Measurements from ENCODE around the gene SLC9C2.
"Not testable (repeated sequence)": the region's sequence is repeated elsewhere in the genome, so short reads cannot be mapped to it uniquely, and the experiment has no call there.

The SLC9C2 gene, protein sequence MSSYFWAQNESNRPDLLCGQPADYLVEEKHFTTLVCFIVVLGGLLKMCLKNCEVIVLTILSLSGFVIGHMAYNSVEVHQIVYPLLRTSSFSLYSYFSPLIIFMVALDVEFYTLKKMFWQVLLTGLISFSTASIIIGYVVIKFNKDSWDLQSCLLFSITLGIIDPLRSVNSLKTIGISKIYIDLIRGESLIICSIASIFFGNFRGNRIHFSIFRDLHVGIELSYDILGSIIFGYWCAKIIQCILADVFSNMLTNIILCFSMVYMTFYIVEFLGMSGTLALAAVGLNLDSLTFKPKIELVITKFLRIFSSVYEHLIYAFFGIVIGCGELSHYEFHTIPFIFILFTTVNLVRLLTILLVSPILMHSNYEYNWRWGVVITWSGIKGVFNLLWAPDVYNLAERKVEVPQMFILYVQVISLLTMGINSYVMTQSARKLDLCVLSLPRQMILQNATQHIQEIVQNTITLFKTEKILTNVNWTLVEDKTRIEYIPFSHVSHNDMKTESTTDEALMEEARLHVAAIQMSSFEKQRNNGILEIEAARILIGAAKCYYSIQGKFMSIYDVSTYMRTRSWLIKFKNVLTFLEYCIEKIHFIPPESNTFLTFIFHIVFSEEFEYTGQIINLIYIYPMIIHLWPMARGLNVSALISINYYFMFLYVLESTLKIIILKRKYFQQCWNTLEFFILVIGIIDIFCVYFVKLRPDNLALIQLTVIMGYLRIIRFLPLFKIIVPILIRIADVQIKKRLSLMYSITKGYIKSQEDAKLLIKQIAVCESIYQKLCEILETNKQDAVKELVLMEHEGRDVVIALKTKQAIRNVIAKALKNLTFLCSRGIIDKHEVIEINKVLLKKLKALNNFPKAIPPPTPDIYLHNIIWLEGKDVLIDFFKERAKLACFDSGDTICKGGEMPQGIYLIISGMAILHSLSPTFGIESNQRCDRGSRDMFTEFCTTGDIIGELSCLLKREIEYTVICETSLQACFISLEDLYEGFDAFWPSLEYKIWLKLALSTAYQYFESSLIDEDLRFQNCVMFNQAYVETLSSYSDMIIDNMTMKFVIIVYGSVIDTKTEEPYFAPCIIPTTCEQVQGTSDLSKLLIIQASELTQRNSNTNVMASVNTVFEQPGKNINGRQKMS

DNA sequence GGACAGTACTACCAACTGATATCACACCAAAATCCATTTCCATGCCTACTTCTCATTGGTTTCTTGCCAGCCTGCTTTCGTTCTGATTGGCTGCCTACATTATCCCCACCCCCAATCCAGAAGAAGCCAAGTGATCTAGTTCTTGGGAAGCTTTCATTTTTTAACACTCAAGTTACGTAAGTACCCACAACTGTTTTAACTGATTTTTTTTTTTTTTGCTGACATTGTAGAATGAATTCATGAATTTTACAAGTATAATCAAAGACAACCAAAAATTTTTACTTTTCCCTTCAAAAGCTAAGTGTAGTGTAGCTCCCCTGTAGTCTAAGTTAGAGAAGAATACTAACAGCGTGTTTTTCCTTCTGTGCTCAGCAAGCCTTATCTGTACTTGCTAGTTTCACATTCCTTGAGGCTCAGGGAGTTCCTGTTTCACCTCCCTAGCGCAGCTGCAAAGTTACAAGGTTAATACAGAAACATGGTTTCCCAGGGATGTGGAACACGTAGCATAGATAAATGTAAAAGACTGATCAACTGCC lies at the start of gene SLC9C2:
Gene SLC9C2 (minus strand): TSS at position 17 of the 536 bp plus-strand sequence. CDS start 1,296 bp downstream, outside the sequence.
- Mint-ChIP-seq H3K27ac (no peak within 1 kb of the TSS), H3K36me3 (peaks cover 2% of the 10 kb centered on the region), H3K27me3 (peaks cover 2% of the 10 kb centered on the region), H3K4me1 (no peaks in the 10 kb centered on the region), H3K4me3 (no peak within 1 kb of the TSS), H3K9me3 (no peaks in the 10 kb centered on the region)

DNA sequence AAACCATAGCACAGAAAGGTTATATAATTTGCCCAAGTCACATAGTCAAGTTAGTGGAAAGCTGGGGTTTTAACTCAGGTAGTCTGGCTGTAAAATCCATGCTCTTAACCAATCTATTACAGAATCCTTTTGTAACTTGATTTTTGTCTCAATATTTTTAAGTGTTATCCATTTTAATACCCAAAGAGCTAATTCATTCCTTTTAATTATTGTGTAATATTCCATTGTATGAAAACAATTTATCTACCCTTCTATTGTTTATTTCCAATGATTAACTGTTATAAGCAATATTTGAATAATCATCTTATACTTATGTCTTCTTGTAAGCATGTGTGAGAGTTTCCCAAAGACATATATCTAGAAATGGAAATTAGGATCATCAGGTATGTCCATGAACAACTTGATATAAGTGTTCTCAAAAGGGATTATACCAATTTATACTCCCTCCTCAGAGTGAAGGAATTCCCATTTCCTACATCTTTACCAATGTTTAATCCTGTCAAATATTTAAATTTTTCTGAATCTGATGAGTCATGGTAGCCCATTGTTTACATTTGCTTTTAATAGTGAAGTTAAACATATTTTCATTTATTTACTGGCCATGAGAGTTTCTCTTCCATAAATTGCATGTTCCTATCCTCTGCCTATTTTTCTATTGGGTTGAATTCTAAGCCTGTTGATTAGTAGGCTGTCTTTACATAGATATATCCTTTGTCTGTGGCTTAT lies 46.2 kb upstream of the SLC9C2 start:
- Mint-ChIP-seq H3K9me3 (no peaks in the 10 kb centered on the region), H3K4me3 (no peak overlapping the region), H3K27ac (no peak overlapping the region)

DNA sequence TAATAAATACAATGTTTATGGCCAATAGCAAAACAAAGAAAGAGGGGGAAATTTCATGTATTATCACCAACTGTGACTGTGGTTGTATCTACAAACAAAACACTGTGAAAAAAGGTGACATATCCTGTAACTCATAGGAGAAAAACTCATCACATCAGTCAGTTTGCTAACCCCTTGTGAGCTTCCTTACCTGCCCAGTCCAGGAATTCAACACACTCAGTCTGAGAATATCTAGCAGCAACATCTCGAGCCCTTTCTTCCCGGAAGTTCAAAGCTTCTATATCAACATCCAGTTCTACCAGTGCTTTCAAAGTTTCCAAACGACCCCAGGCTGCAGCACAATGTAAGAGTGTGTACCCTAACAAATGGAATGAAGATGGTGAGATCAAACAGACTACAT lies 43.8 kb upstream of the SLC9C2 start:
- no peak overlapping the region for H3K4me3 Mint-ChIP-seq
- no peaks in the 10 kb centered on the region for H3K4me1 Mint-ChIP-seq
- H3K27me3 Mint-ChIP-seq: peaks cover 4% of the 10 kb centered on the region
- H3K36me3 Mint-ChIP-seq: no peaks in the 10 kb centered on the region
- H3K9me3 Mint-ChIP-seq: no peaks in the 10 kb centered on the region
- no peak overlapping the region for H3K27ac Mint-ChIP-seq

More for the DNA sequence above, 46.2 kb upstream of the SLC9C2 start:
- Mint-ChIP-seq H3K4me1 (no peaks in the 10 kb centered on the region), H3K27me3 (peaks cover 4% of the 10 kb centered on the region), H3K36me3 (no peaks in the 10 kb centered on the region)

DNA sequence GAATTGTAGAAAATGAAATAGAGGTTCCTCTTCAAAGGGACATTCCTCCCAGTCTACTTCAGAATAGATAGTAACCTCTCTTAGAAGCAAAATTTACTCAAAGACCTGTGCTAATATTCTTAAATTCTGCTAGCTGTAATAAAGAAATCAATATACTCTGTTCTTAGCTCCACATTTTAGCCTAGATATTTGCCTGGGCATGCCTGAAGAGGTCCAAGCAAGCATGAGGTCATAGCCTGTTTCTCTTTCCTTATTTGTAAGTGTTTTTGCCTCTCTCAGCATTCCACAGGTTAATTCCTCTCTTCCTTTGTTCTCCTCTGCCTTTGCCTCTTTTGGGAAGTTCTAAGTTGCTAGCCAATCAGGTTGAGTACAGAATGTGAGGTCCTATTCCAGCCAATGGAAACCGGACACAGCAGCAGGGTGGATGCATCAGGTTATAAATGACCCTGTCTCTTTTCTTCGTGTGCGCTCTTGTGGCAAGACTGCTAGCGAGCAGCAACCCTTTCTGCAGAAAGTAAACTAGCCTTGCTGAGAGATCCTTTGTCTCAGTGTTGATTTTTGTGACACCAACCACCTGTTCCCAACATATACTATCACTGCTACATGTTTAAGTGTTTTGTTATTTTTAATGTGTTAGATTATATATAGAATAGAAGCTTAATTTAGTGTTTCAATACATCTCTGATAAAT lies 39.7 kb upstream of the SLC9C2 start:
- H3K27me3 Mint-ChIP-seq, H3K36me3 Mint-ChIP-seq, H3K9me3 Mint-ChIP-seq, H3K27ac Mint-ChIP-seq, H3K4me3 Mint-ChIP-seq, H3K4me1 Mint-ChIP-seq: not testable (repeated sequence)

DNA sequence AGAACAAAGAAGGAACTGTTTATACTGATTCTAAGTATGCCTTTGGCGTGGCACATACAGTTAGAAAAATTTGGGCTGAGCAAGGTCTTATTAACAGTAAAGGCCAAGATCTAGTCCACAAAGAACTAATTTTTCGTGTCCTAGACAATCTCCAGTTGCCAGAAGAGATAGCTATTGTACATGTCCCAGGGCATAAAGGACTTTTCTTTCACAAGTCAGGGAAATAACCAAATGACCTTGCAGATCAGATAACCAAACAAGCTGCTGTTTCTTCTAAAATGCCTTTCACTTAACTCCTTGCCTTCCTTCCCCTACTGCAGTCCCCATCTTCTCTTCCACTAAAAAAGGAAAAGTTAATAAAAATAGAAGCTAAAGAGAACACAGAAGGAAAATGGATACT lies 36.2 kb upstream of the SLC9C2 start:
- Mint-ChIP-seq H3K4me1 (no peaks in the 10 kb centered on the region), H3K27ac (no peak overlapping the region), H3K4me3 (no peak overlapping the region), H3K27me3 (peaks cover 2% of the 10 kb centered on the region), H3K9me3 (no peaks in the 10 kb centered on the region), H3K36me3 (no peaks in the 10 kb centered on the region)

DNA sequence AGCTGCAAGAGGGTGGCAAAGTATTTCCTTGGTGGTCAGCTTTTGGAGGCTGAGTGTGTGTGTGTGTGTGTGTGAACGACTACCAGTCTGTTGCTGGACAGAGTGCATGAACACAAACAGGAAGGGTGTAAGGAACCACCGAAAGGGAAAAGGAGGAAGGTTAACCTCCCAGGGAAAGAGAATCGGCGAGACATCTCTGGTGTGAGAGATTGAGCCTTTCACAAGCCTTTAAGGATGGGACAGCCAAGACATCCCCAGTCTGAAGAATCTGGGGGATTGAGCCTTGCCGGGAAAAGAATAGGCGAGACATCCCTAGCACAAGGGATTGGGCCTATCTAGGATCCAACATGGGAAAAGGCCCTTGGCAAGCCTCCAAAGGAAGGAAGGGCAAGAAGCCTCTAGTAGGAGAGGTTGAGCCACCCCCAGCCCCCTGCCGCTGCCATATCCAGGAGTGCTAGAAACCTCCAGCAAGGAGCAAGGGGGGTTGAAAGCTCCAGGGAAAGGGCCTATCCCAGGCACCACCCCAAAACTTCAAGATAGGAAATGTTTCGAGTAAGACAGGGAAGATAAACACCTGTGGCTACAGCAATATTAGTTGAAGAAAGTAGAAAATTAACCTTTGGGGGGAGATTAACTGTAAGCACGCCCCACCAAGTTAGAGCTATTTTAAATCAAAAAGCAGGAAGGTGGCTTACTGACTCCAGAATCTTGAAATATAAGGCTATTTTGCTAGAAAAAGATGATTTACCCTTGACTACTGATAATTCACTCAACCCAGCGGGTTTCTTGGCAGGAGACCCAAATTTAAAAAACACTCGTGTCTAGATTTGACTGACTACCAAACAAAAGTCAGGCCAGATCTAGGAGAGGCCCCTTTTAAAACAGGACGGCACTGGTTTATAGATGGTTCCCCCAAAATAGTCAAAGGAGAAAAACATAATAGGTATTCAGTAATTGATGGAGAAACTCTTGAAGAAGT lies 35.5 kb upstream of the SLC9C2 start:
- H3K27me3 Mint-ChIP-seq: peaks cover 2% of the 10 kb centered on the region
- no peak overlapping the region for H3K4me3 Mint-ChIP-seq
- H3K27ac Mint-ChIP-seq: no peak overlapping the region
- H3K9me3 Mint-ChIP-seq: peaks cover 1% of the 10 kb centered on the region
- no peaks in the 10 kb centered on the region for H3K4me1 Mint-ChIP-seq
- no peaks in the 10 kb centered on the region for H3K36me3 Mint-ChIP-seq

DNA sequence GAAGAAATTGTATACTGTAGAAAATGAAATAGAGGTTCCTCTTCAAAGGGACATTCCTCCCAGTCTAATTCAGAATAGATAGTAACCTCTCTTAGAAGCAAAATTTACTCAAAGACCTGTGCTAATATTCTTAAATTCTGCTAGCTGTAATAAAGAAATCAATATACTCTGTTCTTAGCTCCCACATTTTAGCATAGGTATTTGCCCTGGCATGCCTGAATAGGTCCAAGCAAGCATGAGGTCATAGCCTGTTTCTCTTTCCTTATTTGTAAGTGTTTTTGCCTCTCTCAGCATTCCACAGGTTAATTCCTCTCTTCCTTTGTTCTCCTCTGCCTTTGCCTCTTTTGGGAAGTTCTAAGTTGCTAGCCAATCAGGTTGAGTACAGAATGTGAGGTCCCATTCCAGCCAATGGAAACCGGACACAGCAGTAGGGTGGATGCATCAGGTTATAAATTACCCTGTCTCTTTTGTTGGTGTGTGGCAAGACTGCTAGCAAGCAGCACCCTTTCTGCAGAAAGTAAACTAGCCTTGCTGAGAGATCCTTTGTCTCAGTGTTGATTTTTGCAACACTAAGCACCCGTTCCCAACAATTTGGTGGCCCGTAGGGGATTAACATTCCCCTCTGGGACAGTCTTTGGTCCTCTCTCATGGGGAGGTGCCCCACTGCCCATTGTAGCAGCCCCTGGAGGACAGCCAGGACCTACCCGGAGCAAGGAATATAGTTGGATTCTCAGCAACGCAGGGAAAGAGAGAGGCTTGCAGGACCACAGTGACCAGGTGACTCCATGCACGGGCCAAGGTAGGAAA lies 34.6 kb upstream of the SLC9C2 start:
- not testable (repeated sequence) for H3K27ac Mint-ChIP-seq, H3K9me3 Mint-ChIP-seq, H3K4me1 Mint-ChIP-seq, H3K4me3 Mint-ChIP-seq, H3K27me3 Mint-ChIP-seq, H3K36me3 Mint-ChIP-seq

DNA sequence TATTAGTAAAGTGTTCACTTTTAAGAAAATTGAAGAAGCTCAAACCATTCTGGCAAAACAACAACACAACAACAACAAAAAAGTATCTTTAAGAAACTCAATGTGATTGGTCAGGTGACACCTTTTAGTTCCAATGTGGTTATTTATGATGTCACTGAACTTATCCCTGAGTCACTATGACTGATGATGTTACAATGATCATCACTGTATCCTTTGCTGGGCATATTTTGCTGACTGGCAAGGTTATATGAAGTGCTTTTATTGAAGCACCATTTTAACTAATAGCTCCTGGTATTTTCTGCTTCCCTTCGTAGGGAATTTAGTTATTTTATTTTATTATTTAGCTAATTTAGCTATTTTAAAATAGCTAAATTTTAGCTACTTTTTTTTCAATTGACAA lies 32.2 kb upstream of the SLC9C2 start, which contains the start of gene TEX50:
Gene TEX50 (plus strand): TSS at position 223 of the 400 bp plus-strand sequence. CDS start 184 bp downstream, outside the sequence.
- Mint-ChIP-seq H3K4me1 (no peaks in the 10 kb centered on the region), H3K4me3 (no peak within 1 kb of the TSS), H3K27ac (no peak within 1 kb of the TSS), H3K36me3 (no peaks in the 10 kb centered on the region), H3K27me3 (peaks cover 2% of the 10 kb centered on the region), H3K9me3 (peaks cover 6% of the 10 kb centered on the region)

DNA sequence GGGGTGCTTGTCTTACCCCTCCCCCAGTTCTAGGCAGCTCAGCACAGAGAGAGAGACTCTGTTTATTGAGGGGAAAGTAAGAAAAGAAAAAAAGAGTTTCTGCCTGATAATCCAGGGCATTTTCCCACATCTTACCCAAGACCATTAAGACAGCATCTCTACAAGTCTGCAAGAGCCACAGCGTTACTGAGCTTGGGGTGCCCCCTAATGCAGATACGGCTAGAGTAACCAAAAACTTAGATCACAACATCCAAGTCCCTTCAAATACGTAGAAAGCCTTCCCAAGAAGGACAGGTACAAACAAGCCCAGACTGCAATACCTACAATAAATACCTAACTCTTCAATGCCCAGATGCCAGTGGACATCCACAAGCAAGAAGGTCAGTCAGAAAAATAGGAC lies 26.0 kb upstream of the SLC9C2 start:
- no peaks in the 10 kb centered on the region for H3K27me3 Mint-ChIP-seq
- H3K36me3 Mint-ChIP-seq: peaks cover 2% of the 10 kb centered on the region
- no peak overlapping the region for H3K27ac Mint-ChIP-seq
- peaks cover 6% of the 10 kb centered on the region for H3K9me3 Mint-ChIP-seq
- no peak overlapping the region for H3K4me3 Mint-ChIP-seq
- no peaks in the 10 kb centered on the region for H3K4me1 Mint-ChIP-seq

DNA sequence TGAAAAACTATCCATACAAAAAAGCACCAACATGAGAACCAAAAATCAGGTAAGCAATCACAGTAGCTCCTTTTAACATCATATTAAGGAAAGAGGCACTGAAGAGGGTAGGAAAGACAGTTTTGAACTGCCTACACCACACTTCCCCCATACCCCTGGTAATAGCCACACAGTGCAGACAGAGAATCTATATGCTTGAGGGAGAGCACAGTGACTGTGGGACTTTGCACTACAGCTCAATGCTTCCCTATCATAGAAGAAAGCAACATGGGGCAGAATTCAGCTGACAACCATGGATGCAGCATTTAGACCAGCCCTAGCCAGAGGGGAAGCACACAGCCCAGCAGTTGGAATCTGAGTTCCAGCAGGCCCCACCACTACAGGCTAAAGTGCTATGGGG lies 24.4 kb upstream of the SLC9C2 start:
- H3K27ac Mint-ChIP-seq: no peak overlapping the region
- H3K9me3 Mint-ChIP-seq: no peaks in the 10 kb centered on the region
- no peaks in the 10 kb centered on the region for H3K27me3 Mint-ChIP-seq
- peaks cover 2% of the 10 kb centered on the region for H3K36me3 Mint-ChIP-seq
- no peak overlapping the region for H3K4me3 Mint-ChIP-seq
- H3K4me1 Mint-ChIP-seq: no peaks in the 10 kb centered on the region

DNA sequence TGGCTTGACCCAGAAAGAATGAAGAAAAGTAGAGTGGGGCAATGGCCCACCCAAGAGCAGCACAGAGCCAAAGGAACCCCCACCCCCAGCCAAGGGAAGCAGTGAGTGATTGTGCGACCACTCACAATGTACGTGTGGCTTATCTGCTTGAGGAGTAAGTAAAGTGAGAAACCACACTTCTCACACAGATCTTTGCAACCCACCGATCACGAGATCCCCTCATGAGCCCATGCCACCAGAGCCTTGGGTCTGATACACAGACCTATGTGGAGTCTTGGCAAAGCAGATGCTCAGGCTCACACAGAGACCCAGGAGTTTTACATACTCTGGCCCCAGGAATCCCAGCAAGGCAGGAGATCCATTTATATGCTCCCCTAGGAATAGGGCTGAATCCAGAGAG lies 14.0 kb upstream of the SLC9C2 start:
- Mint-ChIP-seq H3K27ac (no peak overlapping the region), H3K4me3 (no peak overlapping the region), H3K27me3 (peaks cover 11% of the 10 kb centered on the region), H3K36me3 (peaks cover 13% of the 10 kb centered on the region), H3K9me3 (peaks cover 15% of the 10 kb centered on the region), H3K4me1 (no peaks in the 10 kb centered on the region)

DNA sequence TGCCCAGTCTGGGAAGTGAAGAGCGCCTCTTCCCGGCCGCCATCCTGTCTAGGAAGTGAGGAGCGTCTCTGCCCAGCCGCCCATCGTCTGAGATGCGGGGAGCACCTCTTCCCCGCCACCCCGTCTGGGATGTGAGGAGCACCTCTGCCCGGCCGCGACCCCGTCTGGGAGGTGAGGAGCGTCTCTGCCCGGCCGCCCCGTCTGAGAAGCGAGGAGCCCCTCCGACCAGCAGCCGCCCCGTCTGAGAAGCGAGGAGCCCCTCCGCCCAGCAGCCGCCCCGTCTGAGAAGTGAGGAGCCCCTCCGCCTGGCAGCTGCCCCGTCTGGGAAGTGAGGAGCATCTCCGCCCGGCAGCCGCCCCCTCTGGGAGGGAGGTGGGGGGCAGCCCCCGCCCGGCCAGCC lies 10.2 kb upstream of the SLC9C2 start:
- not testable (repeated sequence) for H3K9me3 Mint-ChIP-seq, H3K27ac Mint-ChIP-seq, H3K4me1 Mint-ChIP-seq, H3K4me3 Mint-ChIP-seq, H3K27me3 Mint-ChIP-seq, H3K36me3 Mint-ChIP-seq
